B cell (primary cell): ENCODE data around the gene TRIM38. TPM values are rescaled to one million over a fixed set of nuclear protein-coding genes. Genes with fewer than 3 reads are reported as not detected.

Experiments
- ATAC-seq: fragments of 200-7000 bp; cut with Tn5 transposase; one replicate; pipeline ENCODE4 v1.10.0; 2021; ENCODE audit warnings: low read depth, mild to moderate bottlenecking, moderate number of reproducible peaks, moderate library complexity
- CTCF ChIA-PET: fragments of 350-600 bp; sonication (Branson Sonifier 250); formaldehyde crosslinking; loops from one replicate; lab custom pipeline; 2021; ENCODE audit warnings: antibody characterized with exemption, inconsistent platforms; lab: Charles Lee
- POLR2A ChIA-PET: fragments of 350-600 bp; sonication (Branson Sonifier 250); formaldehyde crosslinking; loops from one replicate; lab custom pipeline; 2021; ENCODE audit warnings: antibody characterized with exemption; lab: Charles Lee
- DNase-seq: peaks from one replicate; pipeline ENCODE4 v3.0.0; 2013
- H2AFZ ChIP-seq: 2 replicates; pipeline ENCODE4 v1.6.1; 2012; ENCODE audit warnings: mild to moderate bottlenecking, low read depth, low read length; ENCODE audit not compliant: insufficient read depth, poor library complexity, severe bottlenecking
- H3K27ac ChIP-seq, 2 donors: 1 replicate in 1 of 2; 2 replicates in 1 of 2; pipeline ENCODE4 v1.5.1; 2012 to 2013; ENCODE audit warnings: low read length in 2 of 2, mild to moderate bottlenecking in 2 of 2, moderate library complexity in 1 of 2
- H3K27me3 ChIP-seq, 4 experiments: fragments of 200-600 bp in 1 of 4; sonication (generic) in 1 of 4; replicated peaks in 1 of 4; 1 replicate in 2 of 4; 2 replicates in 2 of 4; pipeline versions ENCODE4 v1.6.1 to v1.7.0; 2013 to 2016; ENCODE audit warnings: low read length in 3 of 4, mild to moderate bottlenecking in 2 of 4, mixed read lengths in 1 of 4, moderate library complexity in 1 of 4; ENCODE audit not compliant: insufficient read depth in 4 of 4, control insufficient read depth in 3 of 4; ENCODE audit errors: control extremely low read depth in 1 of 4
- H3K36me3 ChIP-seq, 2 experiments: replicated peaks in 1 of 2; 1 replicate in 1 of 2; 2 replicates in 1 of 2; pipeline versions ENCODE4 v1.6.1 to v1.7.1; 2013; ENCODE audit warnings: low read length in 1 of 2; ENCODE audit not compliant: insufficient read depth in 2 of 2, control insufficient read depth in 1 of 2; ENCODE audit errors: control extremely low read depth in 1 of 2, extremely low read depth in 1 of 2
- H3K4me1 ChIP-seq, 2 donors: fragments of 200-600 bp in 1 of 2; sonication (generic) in 1 of 2; 1 replicate in 1 of 2; 2 replicates in 1 of 2; pipeline versions ENCODE4 v1.5.1 to v1.6.1; 2013 to 2017; ENCODE audit warnings: low read length in 2 of 2; ENCODE audit not compliant: control insufficient read depth in 2 of 2, insufficient read depth in 2 of 2
- H3K4me2 ChIP-seq: replicated peaks from 2 replicates; pipeline ENCODE3; 2012; ENCODE audit warnings: mild to moderate bottlenecking, low read depth, low read length; ENCODE audit not compliant: poor library complexity, severe bottlenecking
- H3K4me3 ChIP-seq, 5 experiments: fragments of 200-600 bp in 1 of 5; sonication (generic) in 1 of 5; 1 replicate in 3 of 5; 2 replicates in 2 of 5; pipeline versions ENCODE4 v1.5.1 to v1.7.0; 2011 to 2016; ENCODE audit warnings: low read length in 4 of 5, mild to moderate bottlenecking in 4 of 5, low read depth in 2 of 5, control low read depth in 1 of 5, moderate library complexity in 1 of 5; ENCODE audit not compliant: insufficient read depth in 1 of 5; ENCODE audit errors: control extremely low read depth in 1 of 5, extremely low read depth in 1 of 5
- H3K79me2 ChIP-seq: fragments of 200-600 bp; sonication (generic); one replicate; pipeline ENCODE4 v1.6.0; 2016; ENCODE audit warnings: low read length; ENCODE audit not compliant: control insufficient read depth, insufficient read depth
- H3K9ac ChIP-seq: fragments of 200-600 bp; sonication (generic); 2 replicates; pipeline ENCODE4 v1.6.1; 2017; ENCODE audit warnings: mild to moderate bottlenecking, low read length, moderate library complexity
- H3K9me3 ChIP-seq, 3 donors: one replicate each; pipeline versions ENCODE4 v1.6.1 to v1.7.1; 2013; ENCODE audit warnings: low read length in 2 of 3; ENCODE audit not compliant: control insufficient read depth in 2 of 3, insufficient read depth in 1 of 3; ENCODE audit errors: control extremely low read depth in 1 of 3
- H4K20me1 ChIP-seq: 2 replicates; pipeline ENCODE4 v1.6.0; 2012; ENCODE audit warnings: mild to moderate bottlenecking, low read length; ENCODE audit not compliant: insufficient read depth, control insufficient read depth, poor library complexity, severe bottlenecking
- H3K27ac Mint-ChIP-seq: one replicate; pipeline ENCODE4 v1.8.0; 2021; ENCODE audit warnings: mixed read lengths
- H3K27me3 Mint-ChIP-seq: one replicate; pipeline ENCODE4 v1.8.0; 2021; ENCODE audit warnings: mixed read lengths
- H3K4me1 Mint-ChIP-seq: one replicate; pipeline ENCODE4 v1.8.0; 2021; ENCODE audit warnings: mixed read lengths
- H3K4me3 Mint-ChIP-seq: one replicate; pipeline ENCODE4 v1.8.0; 2021; ENCODE audit warnings: mixed read lengths
- H3K9me3 Mint-ChIP-seq: one replicate; pipeline ENCODE4 v1.8.0; 2022; ENCODE audit warnings: mixed read lengths; ENCODE audit not compliant: insufficient read depth
- CTCF ChIP-seq: fragments of 200-600 bp; IDR thresholded peaks from one replicate; pipeline ENCODE4 v1.8.0; 2022; ENCODE audit warnings: antibody characterized with exemption, mild to moderate bottlenecking
- EZH2 ChIP-seq: IDR thresholded peaks from 2 replicates; pipeline ENCODE4 v1.6.1; 2012; ENCODE audit warnings: borderline replicate concordance, low read depth, mild to moderate bottlenecking, moderate library complexity, low read length; ENCODE audit not compliant: insufficient read depth, poor library complexity, severe bottlenecking
- WGBS: methylation state at CpG from one replicate; pipeline ENCODE4 v1.1.5; 2013; ENCODE audit warnings: missing lambda C conversion rate; ENCODE audit not compliant: insufficient coverage; 5-methylcytosine and 5-hydroxymethylcytosine counted together
- intact Hi-C: fragments of 100-400 bp; cut with micrococcal nuclease; formaldehyde crosslinking; loops from one replicate; pipeline ENCODE4 v1.10.0; 2022
- polyA plus RNA-seq: library from polyadenylated mRNA; depleted of rRNA; stranded (reverse); fragments of >200 nt; gene quantifications from 2 replicates; pipeline ENCODE4 v1.2.3, GENCODE V29; 2012
- total RNA-seq, 2 donors: library from RNA; stranded (reverse); fragments of 120-200 nt in 1 of 2; gene quantifications; 1 replicate in 1 of 2; 2 replicates in 1 of 2; pipeline versions ENCODE4 v1.2.3 to v1.2.4, GENCODE V29; 2013 to 2022

Gene TRIM38
- total and polyA plus RNA-seq, 2 donors (not counting 1 experiment from before 2014, with no cell fraction given) = 29.3 to 57.2 TPM

- Histone ChIP-seq H3K4me3 (peak overlapping the region; percentile 67 to 85 (median 69)), H3K27me3 (no peaks in the 10 kb centered on the region), H3K9ac (peak overlapping the region; percentile 65), H2AFZ (peak overlapping the region; percentile 71), H3K27ac (peak overlapping the region; percentile 76 to 78), H3K4me2 (peak overlapping the region; percentile 77), H3K9me3 (peaks cover 0 to 10% (median 2%) of the 10 kb centered on the region in 3 donors), H3K36me3 (no peaks in the 10 kb centered on the region), H3K79me2 (no peaks in the 10 kb centered on the region), H4K20me1 (no peaks in the 10 kb centered on the region), H3K4me1 (peaks cover 20 to 29% of the 10 kb centered on the region in 2 donors)
- peaks cover 36% of the 10 kb centered on the region for H3K4me1 Mint-ChIP-seq
- TF ChIP-seq EZH2 (no peak), CTCF (no peak)
- H3K4me3 Mint-ChIP-seq = peak overlapping the region; percentile 96
- DNase-seq (peak; percentile 92), ATAC-seq (peak; percentile 72)
- ChIA-PET POLR2A (interaction anchor here (0.5 to 6.1 kb wide), 18 partner anchors 11 to 1860 kb away, joined by 3 to 111 read pairs (median 6); a partner anchor contains a TSS), CTCF (interaction anchor here (0.6 to 6.7 kb wide), 10 partner anchors 10 to 91 kb away, joined by 3 to 45 read pairs (median 7); a partner anchor contains a TSS)
- H3K9me3 Mint-ChIP-seq = peaks cover 3% of the 10 kb centered on the region
- peak overlapping the region; percentile 94 for H3K27ac Mint-ChIP-seq
- intact Hi-C loops = loop anchor here (1.0 to 5.0 kb wide), 6 partner anchors 10 to 1859 kb away; a partner anchor contains a TSS
- WGBS = under 1% methylated on average over 43 of the region's 47 CpGs
- H3K27me3 Mint-ChIP-seq = no peaks in the 10 kb centered on the region
These were observed 70.7 kb downstream of the TRIM38 start for GRCh38 chr6:26033085-26033940.
